ENCODE measurements around the gene DIP2C. TPM values are rescaled to one million over a fixed set of nuclear protein-coding genes. Genes with fewer than 3 reads are reported as not detected.
"Not testable (repeated sequence)": the region's sequence is repeated elsewhere in the genome, so short reads cannot be mapped to it uniquely, and the experiment has no call there.

DIP2C gene
- total and polyA plus RNA-seq, 7 experiments from 2014 or later: 1.1 to 8.7 (median 4.5) TPM

DNA sequence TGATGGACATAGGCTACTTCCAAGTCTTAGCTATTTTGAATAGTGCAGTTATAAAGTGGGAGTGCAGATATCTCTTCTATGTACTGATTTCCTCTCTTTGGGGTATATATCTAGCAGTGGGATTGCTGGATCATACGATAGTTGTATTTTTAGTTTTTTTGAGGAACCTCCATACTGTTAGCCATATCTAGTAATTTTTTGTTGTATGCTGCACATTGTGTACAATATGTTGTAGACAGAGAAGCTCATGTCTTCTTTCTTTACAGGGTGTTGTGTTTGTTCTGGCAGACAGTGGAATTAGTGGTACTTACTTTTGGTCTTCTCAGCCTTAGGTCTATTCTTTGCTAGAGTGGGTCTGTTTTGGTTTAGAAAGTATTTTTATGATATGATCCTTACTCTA lies 13.7 kb upstream of the DIP2C start:
- Histone ChIP-seq H3K27ac (ENCODE audit: low read depth, low read length) (no peak overlapping the region), H3K4me3 (ENCODE audit: low read length) (no peak overlapping the region), H3K36me3 (ENCODE audit: control insufficient read depth in 2 of 3, insufficient read depth in 3 of 3, low read length in 3 of 3) (no peaks in the 10 kb centered on the region), H3K27me3 (ENCODE audit: control insufficient read depth in 2 of 2, insufficient read depth in 2 of 2, low read length in 2 of 2) (no peaks in the 10 kb centered on the region), H3K9me3 (ENCODE audit: control insufficient read depth in 2 of 3, low read length in 3 of 3) (peaks cover 0 to 11% (median 0%) of the 10 kb centered on the region in 3 experiments), H3K4me1 (ENCODE audit: control insufficient read depth in 2 of 2, insufficient read depth in 2 of 2, low read length in 2 of 2) (no peaks in the 10 kb centered on the region)
- Mint-ChIP-seq H3K9me3 (peaks cover 5 to 25% (median 10%) of the 10 kb centered on the region in 11 donors), H3K4me1 (no peaks in the 10 kb centered on the region), H3K4me3 (no peak overlapping the region), H3K27me3 (peaks cover 13 to 51% (median 36%) of the 10 kb centered on the region in 5 donors), H3K27ac (no peak overlapping the region), H3K36me3 (peaks cover 0 to 9% (median 0%) of the 10 kb centered on the region in 5 donors)
- DNase-seq (no peak), ATAC-seq (no peak)
- POLR2A ChIA-PET: interaction anchor here (0.6 kb wide), 1 partner anchor 417 kb away, joined by 3 read pairs; no protein-coding TSS in a partner anchor
- intact Hi-C loops (cut with micrococcal nuclease): no loop called here
- CTCF ChIA-PET: no interaction called here

DNA sequence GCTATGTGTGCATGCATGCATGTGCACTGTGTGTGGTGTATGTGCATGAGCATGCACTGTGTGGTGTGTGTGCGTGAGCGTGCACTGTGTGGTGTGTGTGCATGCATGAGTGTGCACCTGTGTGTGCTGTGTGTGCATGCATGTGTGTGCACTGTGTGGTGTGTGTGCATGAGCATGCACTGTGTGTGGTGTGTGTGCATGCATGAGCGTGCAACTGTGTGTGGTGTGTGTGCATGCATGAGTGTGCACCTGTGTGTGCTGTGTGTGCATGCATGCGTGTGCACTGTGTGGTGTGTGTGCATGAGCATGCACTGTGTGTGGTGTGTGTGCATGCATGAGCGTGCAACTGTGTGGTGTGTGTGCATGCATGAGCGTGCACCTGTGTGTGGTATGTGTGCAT lies 10.7 kb upstream of the DIP2C start:
- H3K36me3 ChIP-seq (ENCODE audit: control insufficient read depth in 2 of 3, insufficient read depth in 3 of 3, low read length in 3 of 3); H3K27me3 ChIP-seq (ENCODE audit: control insufficient read depth in 2 of 2, insufficient read depth in 2 of 2, low read length in 2 of 2); H3K4me3 ChIP-seq (ENCODE audit: low read length); POLR2A ChIA-PET; H3K36me3 Mint-ChIP-seq; H3K4me1 ChIP-seq (ENCODE audit: control insufficient read depth in 2 of 2, insufficient read depth in 2 of 2, low read length in 2 of 2); CTCF ChIA-PET; H3K4me1 Mint-ChIP-seq; intact Hi-C loops (cut with micrococcal nuclease); H3K4me3 Mint-ChIP-seq; DNase-seq; H3K27ac ChIP-seq (ENCODE audit: low read depth, low read length): not testable (repeated sequence)
- Mint-ChIP-seq H3K27ac (peak overlapping the region in 1 of 9 donors; percentile 36), H3K27me3 (peaks cover 2 to 58% (median 34%) of the 10 kb centered on the region in 5 donors), H3K9me3 (peaks cover 5 to 19% (median 10%) of the 10 kb centered on the region in 11 donors)
- ATAC-seq: peak; percentile 27
- H3K9me3 ChIP-seq (ENCODE audit: control insufficient read depth in 2 of 3, low read length in 3 of 3): peaks cover 0 to 11% (median 0%) of the 10 kb centered on the region in 3 experiments

DNA sequence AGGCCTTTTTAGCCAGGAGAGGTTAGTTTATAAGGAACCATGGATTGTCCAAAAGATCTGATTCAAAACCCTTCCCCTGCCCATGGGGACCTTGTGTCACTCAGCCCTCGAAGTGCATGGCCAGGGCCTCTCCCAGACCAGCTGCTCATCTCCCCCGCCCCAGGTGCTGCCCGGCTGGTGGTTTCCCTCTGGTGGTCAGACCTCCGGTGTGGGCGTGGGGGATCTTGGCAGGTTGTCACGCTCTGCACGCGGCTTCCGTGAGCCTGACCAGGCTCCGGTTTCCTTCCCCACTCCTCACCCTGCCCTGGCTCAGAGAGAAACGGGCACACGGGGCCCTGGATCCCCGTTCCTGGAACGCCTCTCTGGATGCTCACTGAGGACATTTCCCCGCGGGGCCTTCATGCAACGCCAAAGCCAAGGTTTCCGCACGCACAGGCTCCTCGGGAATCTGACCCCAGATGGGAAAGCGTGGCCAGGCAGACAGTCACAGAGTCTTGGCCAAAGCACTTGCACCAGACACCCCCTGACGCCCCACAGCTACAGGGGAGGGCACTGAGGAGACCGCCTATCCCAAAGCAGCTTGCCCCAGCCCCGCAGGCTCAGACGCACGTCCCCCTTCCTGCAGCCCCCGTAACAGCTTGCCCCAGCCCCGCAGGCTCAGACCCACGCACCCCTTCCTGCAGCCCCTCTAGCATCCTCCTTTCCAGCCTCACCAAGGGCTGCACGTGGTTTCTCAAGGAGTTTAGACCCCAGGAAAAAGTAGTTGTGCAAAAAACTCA lies 7.8 kb upstream of the DIP2C start:
- Mint-ChIP-seq H3K4me1 (peaks cover 0 to 5% (median 0%) of the 10 kb centered on the region in 7 donors), H3K27ac (no peak overlapping the region), H3K4me3 (no peak overlapping the region), H3K36me3 (no peaks in the 10 kb centered on the region), H3K9me3 (peaks cover 0 to 6% (median 0%) of the 10 kb centered on the region in 11 donors), H3K27me3 (peaks cover 7 to 45% (median 38%) of the 10 kb centered on the region in 5 donors)
- Histone ChIP-seq H3K9me3 (ENCODE audit: control insufficient read depth in 2 of 3, low read length in 3 of 3) (no peaks in the 10 kb centered on the region), H3K4me3 (ENCODE audit: low read length) (no peak overlapping the region), H3K27me3 (ENCODE audit: control insufficient read depth in 2 of 2, insufficient read depth in 2 of 2, low read length in 2 of 2) (no peaks in the 10 kb centered on the region), H3K36me3 (ENCODE audit: control insufficient read depth in 2 of 3, insufficient read depth in 3 of 3, low read length in 3 of 3) (no peaks in the 10 kb centered on the region), H3K27ac (ENCODE audit: low read depth, low read length) (no peak overlapping the region), H3K4me1 (ENCODE audit: control insufficient read depth in 2 of 2, insufficient read depth in 2 of 2, low read length in 2 of 2) (no peaks in the 10 kb centered on the region)
- ChIA-PET POLR2A (no interaction called here), CTCF (no interaction called here)
- intact Hi-C loops (cut with micrococcal nuclease): no loop called here
- DNase-seq (no peak), ATAC-seq (no peak)

DNA sequence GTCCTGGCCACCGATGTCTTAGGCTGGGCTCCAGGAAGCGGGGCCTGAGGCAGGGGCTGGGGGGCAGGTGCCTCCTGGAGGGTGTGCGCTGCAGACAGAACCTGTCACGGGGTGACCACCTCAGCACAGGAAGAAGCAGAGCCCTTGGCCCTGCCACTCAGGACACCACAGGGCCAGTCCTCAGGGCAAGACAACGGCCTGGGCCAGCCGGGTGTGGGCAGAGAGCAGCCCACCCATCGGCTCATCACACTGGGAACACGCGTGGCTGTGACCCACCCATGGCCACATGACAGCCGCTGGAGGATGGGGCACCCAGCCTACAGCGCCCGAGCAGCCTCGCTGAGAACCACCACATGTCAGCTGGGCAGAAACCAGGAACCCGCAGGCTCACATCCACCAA lies 5.9 kb upstream of the DIP2C start:
- ATAC-seq (peak; percentile 10), DNase-seq (no peak)
- Histone ChIP-seq H3K9me3 (ENCODE audit: control insufficient read depth in 2 of 3, low read length in 3 of 3) (no peaks in the 10 kb centered on the region), H3K27me3 (ENCODE audit: control insufficient read depth in 2 of 2, insufficient read depth in 2 of 2, low read length in 2 of 2) (peaks cover 0 to 6% of the 10 kb centered on the region in 2 donors), H3K4me3 (ENCODE audit: low read length) (no peak overlapping the region), H3K4me1 (ENCODE audit: control insufficient read depth in 2 of 2, insufficient read depth in 2 of 2, low read length in 2 of 2) (no peaks in the 10 kb centered on the region), H3K27ac (ENCODE audit: low read depth, low read length) (no peak overlapping the region), H3K36me3 (ENCODE audit: control insufficient read depth in 2 of 3, insufficient read depth in 3 of 3, low read length in 3 of 3) (no peaks in the 10 kb centered on the region)
- intact Hi-C loops (cut with micrococcal nuclease): no loop called here
- H3K4me1 Mint-ChIP-seq: peaks cover 0 to 9% (median 2%) of the 10 kb centered on the region in 7 donors
- H3K27ac Mint-ChIP-seq: no peak overlapping the region
- H3K9me3 Mint-ChIP-seq: peaks cover 0 to 4% (median 0%) of the 10 kb centered on the region in 11 donors
- peaks cover 19 to 51% (median 43%) of the 10 kb centered on the region in 5 donors for H3K27me3 Mint-ChIP-seq
- H3K4me3 Mint-ChIP-seq: no peak overlapping the region
- POLR2A ChIA-PET: no interaction called here
- no peaks in the 10 kb centered on the region for H3K36me3 Mint-ChIP-seq
- CTCF ChIA-PET: no interaction called here

DNA sequence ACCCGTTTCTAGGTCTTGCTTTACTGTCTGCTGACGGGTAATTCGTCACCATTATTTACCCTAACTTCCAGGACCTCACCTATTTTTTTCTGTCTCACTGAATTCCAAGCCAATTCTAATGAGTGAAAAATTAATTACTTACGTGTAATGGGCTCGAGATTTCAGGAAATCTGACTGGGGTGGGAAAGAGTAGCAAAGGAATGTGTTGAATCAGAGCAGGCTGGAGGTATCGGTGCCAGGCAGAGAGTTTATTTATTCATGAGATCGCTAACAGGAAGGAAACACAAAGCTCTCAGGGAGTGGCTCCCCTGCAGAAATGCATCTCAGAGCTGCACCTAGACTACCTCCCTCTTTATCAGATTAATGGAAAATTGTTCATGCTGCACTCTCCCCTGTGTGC lies 4.0 kb upstream of the DIP2C start:
- H3K4me1 ChIP-seq (ENCODE audit: control insufficient read depth in 2 of 2, insufficient read depth in 2 of 2, low read length in 2 of 2): no peaks in the 10 kb centered on the region
- peaks cover 0 to 13% (median 4%) of the 10 kb centered on the region in 7 donors for H3K4me1 Mint-ChIP-seq
- ATAC-seq: no peak
- no peak overlapping the region for H3K27ac ChIP-seq (ENCODE audit: low read depth, low read length)
- H3K27ac Mint-ChIP-seq: no peak overlapping the region
- peaks cover 0 to 6% of the 10 kb centered on the region in 2 donors for H3K27me3 ChIP-seq (ENCODE audit: control insufficient read depth in 2 of 2, insufficient read depth in 2 of 2, low read length in 2 of 2)
- no peaks in the 10 kb centered on the region for H3K36me3 Mint-ChIP-seq
- peaks cover 26 to 50% (median 47%) of the 10 kb centered on the region in 5 donors for H3K27me3 Mint-ChIP-seq
- CTCF ChIA-PET: interaction anchor here (0.7 kb wide), 1 partner anchor 83 kb away, joined by 3 read pairs; no protein-coding TSS in a partner anchor
- POLR2A ChIA-PET: no interaction called here
- peaks cover 0 to 2% (median 0%) of the 10 kb centered on the region in 11 donors for H3K9me3 Mint-ChIP-seq
- no peaks in the 10 kb centered on the region for H3K36me3 ChIP-seq (ENCODE audit: control insufficient read depth in 2 of 3, insufficient read depth in 3 of 3, low read length in 3 of 3)
- DNase-seq: no peak
- no peaks in the 10 kb centered on the region for H3K9me3 ChIP-seq (ENCODE audit: control insufficient read depth in 2 of 3, low read length in 3 of 3)
- no peak overlapping the region for H3K4me3 ChIP-seq (ENCODE audit: low read length)
- H3K4me3 Mint-ChIP-seq: no peak overlapping the region
- intact Hi-C loops (cut with micrococcal nuclease): no loop called here

DNA sequence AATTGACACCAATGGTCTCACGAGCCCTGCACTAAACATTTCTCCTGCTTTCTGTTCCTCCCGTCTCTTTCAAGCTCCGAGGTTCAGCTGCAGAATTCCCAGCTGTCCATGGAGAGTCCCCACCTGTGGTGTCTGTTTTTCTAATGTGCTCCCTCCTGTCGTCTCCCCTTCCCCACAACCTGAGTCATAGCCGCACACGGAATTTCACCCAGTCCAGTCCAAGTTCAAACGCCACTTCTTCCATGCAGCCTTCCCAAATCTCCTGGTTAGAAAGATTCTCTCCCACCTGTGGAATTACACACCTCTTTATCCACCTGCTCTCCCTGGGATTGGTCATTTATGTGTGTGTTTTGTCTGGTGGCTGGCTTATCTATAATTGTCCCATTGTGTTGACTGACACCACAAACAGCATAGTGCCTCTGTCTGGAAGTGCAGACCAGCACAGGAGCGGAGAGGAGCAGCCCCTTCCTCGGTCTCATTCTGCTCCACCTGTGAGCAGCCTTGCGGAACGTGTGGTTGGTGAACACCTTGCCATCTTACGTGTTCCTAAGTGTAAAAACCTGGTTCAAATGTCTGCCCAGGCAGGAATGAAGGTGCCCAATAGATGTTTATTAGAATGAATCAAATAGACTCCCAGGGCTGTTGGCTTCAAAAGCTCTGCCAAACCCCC lies 3.3 kb upstream of the DIP2C start:
- DNase-seq (no peak), ATAC-seq (no peak)
- Mint-ChIP-seq H3K9me3 (peaks cover 0 to 2% (median 0%) of the 10 kb centered on the region in 11 donors), H3K27me3 (peaks cover 33 to 53% (median 50%) of the 10 kb centered on the region in 5 donors), H3K4me1 (peaks cover 0 to 19% (median 5%) of the 10 kb centered on the region in 7 donors), H3K36me3 (no peaks in the 10 kb centered on the region), H3K4me3 (peak overlapping the region in 1 of 10 donors; percentile 4), H3K27ac (no peak overlapping the region)
- Histone ChIP-seq H3K36me3 (ENCODE audit: control insufficient read depth in 2 of 3, insufficient read depth in 3 of 3, low read length in 3 of 3) (no peaks in the 10 kb centered on the region), H3K27ac (ENCODE audit: low read depth, low read length) (no peak overlapping the region), H3K4me1 (ENCODE audit: control insufficient read depth in 2 of 2, insufficient read depth in 2 of 2, low read length in 2 of 2) (no peaks in the 10 kb centered on the region), H3K9me3 (ENCODE audit: control insufficient read depth in 2 of 3, low read length in 3 of 3) (no peaks in the 10 kb centered on the region), H3K27me3 (ENCODE audit: control insufficient read depth in 2 of 2, insufficient read depth in 2 of 2, low read length in 2 of 2) (peaks cover 0 to 6% of the 10 kb centered on the region in 2 donors), H3K4me3 (ENCODE audit: low read length) (no peak overlapping the region)
- CTCF ChIA-PET: no interaction called here
- intact Hi-C loops (cut with micrococcal nuclease): no loop called here
- POLR2A ChIA-PET: no interaction called here
